ENCODE measurements around the gene SLC17A6.

The SLC17A6 gene

DNA sequence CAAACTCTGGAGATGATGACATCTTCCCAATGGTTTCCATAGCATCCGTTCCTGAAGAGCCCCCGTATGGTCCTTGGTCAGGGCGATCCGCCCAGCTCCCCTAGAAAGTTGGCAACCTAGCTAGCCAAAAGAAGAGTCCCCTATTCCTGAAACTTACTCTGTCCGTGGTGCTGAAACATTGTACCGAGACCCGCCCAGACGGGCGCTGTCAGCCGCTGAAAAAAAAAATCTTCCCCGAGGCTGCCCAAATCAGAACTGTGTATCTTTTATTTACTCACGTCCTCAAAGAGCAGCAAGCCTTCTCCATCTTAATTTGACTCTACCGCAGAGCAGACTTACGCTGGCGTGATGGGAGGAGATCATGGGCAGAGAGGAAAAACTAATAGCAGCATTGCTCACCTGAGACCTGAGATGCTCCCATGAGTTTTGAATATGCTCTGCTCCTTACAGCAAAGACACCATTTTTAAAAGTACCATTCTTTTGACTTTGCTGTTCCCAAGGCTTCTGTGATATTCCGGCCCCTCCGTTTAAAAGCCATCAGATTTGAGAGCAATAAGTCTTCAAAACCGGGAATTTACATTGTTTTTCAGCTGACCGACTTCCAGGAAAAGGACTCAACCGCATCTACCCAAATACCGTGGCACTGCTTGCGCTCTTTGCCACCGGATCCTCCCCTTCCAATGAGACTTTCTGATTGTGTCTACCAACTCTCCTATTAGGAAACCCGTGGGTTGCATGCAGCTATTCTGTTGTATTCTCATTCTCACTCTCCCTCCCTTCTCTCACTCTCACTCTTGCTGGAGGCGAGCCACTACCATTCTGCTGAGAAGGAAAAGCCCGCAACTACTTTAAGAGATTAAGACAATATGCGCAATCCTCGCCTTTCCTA, at the start of gene SLC17A6:
SLC17A6 (plus strand) TSS at position 786 of the 890 bp plus-strand sequence. CDS start 153 bp downstream, outside the sequence.
- no peak for DNase-seq (ENCODE audit: low read depth)

DNA sequence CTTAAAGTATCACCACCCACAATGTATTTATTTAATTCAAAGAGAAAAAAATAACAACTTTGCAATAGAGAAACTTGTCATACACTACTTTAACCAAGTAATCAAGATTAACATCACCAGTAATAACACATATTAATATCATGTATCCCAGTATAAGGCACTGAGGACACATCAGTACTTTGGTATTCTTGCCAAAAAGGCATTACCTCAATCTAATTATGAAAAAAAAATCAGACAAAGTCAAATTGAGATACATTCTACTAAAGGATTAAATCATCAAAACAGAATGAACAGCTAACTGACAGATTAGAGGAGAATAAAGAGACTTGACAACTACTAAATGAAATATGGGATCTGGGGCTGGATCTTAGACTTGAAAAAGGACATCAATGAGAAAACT, 35.8 kb upstream of the SLC17A6 start:
- DNase-seq (ENCODE audit: low read depth) = no peak

GRCh38 chr11:22304337-22304961, 33.7 kb upstream of the SLC17A6 start:
- DNase-seq (ENCODE audit: low read depth) = no peak

GRCh38 chr11:22317656-22318055, 20.5 kb upstream of the SLC17A6 start:
- DNase-seq (ENCODE audit: low read depth) = no peak

DNA sequence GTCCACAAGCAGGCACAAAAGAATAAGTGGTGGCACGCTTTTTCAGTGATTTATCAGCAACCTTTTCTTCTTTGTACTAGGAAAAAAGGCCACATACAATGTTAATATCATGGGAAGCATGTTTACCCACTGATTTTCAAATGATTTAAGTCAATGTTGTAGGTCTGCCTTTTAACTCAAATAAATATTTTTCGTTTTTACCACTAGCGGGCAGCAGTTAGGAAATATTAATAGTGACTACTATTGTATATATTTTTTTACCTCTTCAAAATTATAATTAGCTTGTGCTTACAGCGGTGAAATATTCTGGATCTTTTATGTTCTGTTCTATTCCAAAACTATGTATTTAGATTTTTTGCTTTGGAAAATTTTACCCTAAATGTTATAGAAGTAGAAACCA, 6.4 kb upstream of the SLC17A6 start:
- DNase-seq (ENCODE audit: low read depth) = no peak

DNA sequence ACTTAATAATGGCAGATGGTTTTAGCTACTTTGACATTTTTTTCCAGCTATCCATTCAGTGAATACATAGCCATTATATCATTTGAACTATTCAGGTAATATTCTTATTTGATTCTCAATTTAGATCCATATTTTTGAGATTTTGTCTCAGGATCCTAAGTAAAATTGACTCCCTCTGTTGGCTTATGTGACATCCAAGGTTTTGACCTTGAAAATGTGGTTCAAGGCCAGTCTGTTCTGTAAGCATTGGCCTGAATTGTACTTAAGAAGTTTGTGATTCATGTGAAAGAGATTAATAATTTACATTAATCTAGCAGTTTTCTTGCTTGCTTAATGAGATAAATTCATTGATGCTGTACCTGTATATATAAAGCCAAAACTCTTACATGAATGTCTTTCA, 1.6 kb upstream of the SLC17A6 start:
- no peak for DNase-seq (ENCODE audit: low read depth)

GRCh38 chr11:22339611-22340010, 1.4 kb downstream of the SLC17A6 start:
- DNase-seq (ENCODE audit: low read depth) = no peak

DNA sequence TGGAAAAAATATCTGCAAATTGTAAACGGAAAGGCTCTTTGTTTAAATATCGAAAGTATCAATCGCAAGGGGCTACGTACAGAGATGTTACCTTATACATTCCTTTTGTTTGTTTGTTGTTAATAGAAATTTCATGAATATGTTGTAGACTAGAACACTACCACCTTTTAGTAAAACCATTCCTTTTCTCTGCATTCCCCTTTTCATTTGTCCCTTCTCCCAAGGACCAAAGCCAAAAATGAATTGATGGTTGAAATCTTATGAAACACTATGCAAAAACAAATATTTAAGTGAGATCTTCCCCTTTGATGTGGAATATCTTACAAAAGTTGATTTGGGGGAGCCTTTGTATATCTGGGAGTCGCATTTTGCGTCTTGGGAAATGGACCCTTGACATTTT, 2.1 kb downstream of the SLC17A6 start:
- DNase-seq (ENCODE audit: low read depth) = no peak

- DNase-seq (ENCODE audit: low read depth) = no peak
These were observed 2.8 kb downstream of the SLC17A6 start for GRCh38 chr11:22340701-22341587.

GRCh38 chr11:22341588-22341931, 3.4 kb downstream of the SLC17A6 start:
- DNase-seq (ENCODE audit: low read depth) = no peak

GRCh38 chr11:22342211-22343031, 4.2 kb downstream of the SLC17A6 start:
- no peak for DNase-seq (ENCODE audit: low read depth)

DNA sequence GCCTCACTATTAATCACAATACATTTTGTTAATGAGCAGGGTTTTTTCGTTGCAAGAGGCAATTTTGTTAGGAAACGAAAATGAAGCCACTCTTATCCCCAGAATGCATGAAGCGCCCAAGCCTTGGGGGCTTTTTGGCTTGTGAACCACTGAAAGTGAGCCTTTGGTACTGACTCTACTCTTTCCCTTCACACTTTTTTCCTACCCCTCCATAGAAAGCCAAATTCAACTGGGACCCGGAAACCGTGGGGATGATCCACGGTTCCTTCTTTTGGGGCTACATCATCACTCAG, 4.8 kb downstream of the SLC17A6 start:
- no peak for DNase-seq (ENCODE audit: low read depth)

DNA sequence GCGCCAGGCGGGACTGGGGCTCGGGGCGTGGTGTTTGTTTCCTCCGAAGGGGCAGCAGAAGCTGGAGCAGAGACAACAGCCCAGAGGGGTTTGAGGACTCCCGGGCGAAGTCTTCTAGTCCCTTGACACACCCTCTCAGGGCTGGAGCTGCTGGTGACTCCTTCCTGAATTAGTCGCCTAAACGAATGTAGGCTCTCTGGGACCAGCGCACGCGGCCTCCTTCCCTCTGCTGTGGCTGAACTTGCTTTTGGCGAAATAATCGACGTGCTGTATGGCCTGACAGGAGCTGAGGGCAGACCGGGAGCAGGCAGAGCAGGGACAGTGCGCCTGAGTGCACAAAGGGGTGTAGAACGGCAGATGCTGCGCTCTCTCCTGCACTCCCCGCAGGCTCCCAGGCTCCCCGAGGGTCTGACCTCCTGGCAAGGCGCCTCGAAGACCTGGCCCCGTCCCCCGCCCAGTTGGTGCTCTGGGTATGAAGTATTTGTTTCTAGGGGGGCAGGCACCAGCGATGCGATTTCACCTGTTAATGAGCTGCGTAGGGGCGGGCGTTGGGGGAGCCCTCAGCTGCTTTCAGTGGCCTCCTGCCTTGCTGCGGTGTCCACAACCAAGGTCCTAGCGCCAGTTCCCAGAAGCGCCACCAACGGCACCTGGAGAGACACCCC, 5.3 kb downstream of the SLC17A6 start:
- no peak for DNase-seq (ENCODE audit: low read depth)

GRCh38 chr11:22344081-22344480, 5.9 kb downstream of the SLC17A6 start:
- no peak for DNase-seq (ENCODE audit: low read depth)

GRCh38 chr11:22346282-22346681, 8.1 kb downstream of the SLC17A6 start:
- no peak for DNase-seq (ENCODE audit: low read depth)

- DNase-seq (ENCODE audit: low read depth) = no peak
These were observed 9.8 kb downstream of the SLC17A6 start for GRCh38 chr11:22347857-22348487.

DNA sequence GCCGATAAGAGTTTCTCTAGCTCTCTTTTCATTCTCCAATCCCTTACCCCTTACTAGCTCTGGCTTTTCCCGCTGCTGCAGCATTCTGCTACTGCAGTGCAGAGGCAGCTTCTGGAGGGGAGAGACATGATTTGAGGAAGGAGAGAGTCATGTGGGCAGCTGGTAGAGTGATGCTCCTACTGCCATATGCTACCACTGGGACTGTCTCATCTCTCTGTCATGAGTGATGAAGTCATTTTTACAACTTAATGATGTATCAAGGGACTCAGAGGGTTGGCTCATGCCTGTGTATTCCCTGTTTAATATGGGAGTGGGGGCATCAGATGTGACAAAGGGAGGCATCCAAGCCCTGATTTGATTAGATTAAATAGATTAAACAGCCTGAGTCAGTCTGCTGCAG, 11.3 kb downstream of the SLC17A6 start:
- no peak for DNase-seq (ENCODE audit: low read depth)

DNA sequence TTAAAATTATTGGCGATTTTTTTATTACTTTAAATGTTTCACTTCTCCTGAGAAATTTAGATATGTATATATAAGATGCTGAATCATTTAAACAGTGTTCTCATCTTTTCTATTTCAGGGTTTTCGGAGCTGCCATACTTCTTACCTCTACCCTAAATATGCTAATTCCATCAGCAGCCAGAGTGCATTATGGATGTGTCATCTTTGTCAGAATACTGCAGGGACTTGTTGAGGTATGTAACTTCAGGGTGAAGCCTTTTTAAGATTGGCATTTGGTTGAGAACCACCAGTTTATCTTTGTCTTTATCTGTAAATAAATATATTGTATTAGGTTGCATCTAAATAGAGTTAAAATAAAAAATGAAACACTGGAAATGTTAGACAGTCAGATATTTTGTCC, 21.1 kb downstream of the SLC17A6 start:
- no peak for DNase-seq (ENCODE audit: low read depth)

GRCh38 chr11:22371160-22371559, 33.0 kb downstream of the SLC17A6 start:
- DNase-seq (ENCODE audit: low read depth) = no peak

- DNase-seq (ENCODE audit: low read depth) = no peak
These were observed 48.9 kb downstream of the SLC17A6 start for GRCh38 chr11:22387126-22387525.

All from stromal cell of bone marrow (primary cell).